GM19467 (cell line): ENCODE measurements around the gene THSD4.
"Not testable (repeated sequence)": the region's sequence is repeated elsewhere in the genome, so short reads cannot be mapped to it uniquely, and the experiment has no call there.

Source experiments
- ATAC-seq: cut with Tn5 transposase; IDR thresholded peaks from one replicate; pipeline ENCODE4 v1.9.1; 2021; ENCODE audit warnings: mild to moderate bottlenecking, moderate library complexity; ENCODE audit not compliant: unreplicated experiment

Gene THSD4

GRCh38 chr15:71701808-71702207 is 586.5 kb downstream of the THSD4 start:
- no peak for ATAC-seq

DNA sequence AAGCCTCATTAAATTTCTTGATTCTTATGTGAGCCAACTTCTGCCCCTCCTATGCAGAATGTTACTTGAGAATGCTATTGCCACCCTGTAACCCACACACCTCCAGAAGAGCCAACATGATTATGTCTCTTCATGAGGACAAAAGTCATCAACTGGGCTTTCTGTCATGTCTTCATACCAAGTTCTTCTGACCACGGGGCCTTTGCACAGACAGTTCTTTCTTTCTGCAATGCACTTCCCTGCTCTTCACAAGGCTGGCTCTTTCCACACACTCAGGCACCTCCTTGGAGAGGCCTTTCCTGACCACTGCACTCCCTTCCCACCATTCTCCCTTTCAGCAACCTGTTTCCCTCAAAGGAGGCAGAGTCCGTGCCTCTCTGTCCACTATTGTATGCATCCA is 587.2 kb downstream of the THSD4 start:
- ATAC-seq = no peak

DNA sequence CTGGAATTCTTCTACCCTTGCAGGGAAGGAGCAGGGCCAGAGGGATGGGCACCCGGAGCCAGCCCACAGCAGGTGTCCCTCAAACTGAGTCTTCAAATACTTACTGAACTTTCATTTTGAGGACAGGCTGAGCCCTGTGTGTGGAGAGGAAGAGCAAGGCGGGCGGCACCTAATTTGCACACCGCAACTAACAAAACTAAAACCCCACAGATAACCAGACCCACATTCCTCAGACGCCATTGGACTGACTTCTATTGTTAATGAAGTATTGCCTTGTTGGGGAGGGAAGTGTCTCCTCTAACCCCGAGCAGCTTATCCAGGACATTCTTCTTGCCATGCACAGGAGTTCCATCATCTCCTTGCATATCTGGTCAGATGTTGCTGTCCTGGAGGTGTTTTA is 589.9 kb downstream of the THSD4 start:
- ATAC-seq = no peak

DNA sequence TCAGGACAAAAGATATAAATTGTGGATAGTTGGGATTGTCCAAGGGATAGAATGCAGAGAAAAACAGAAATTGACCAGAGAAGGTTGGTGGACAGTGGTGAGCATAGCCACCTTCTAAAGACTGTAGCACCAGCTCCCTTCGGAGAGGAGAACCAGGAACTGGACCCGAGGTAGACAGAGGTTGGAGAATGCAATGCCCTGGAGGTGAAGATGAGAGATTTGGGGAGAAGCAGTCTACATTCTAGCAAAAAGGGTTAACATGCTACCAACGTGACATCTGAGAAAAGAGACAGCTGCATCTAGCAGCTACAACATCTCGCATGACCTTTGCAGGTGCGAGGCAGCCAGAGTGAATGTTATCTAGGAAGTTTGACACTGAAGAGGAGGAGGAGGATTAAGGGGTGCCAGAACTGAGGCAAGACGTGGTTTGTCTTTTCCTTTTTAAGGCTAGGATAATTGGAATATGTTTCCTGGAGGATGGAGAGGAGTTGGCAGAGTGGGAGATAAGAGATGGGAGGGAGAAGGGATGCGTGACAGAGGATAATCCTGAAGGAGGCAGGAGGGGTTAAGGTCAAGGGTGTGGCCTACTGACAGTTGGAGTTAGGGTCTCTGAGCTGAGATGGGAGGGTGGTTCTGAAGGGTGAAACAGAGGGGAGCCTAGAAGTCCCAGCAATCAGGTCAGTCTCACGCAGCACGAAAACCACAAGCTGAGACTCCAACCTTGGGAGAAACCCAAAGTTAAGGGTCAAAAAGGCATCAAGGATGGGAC is 591.4 kb downstream of the THSD4 start:
- ATAC-seq = no peak

DNA sequence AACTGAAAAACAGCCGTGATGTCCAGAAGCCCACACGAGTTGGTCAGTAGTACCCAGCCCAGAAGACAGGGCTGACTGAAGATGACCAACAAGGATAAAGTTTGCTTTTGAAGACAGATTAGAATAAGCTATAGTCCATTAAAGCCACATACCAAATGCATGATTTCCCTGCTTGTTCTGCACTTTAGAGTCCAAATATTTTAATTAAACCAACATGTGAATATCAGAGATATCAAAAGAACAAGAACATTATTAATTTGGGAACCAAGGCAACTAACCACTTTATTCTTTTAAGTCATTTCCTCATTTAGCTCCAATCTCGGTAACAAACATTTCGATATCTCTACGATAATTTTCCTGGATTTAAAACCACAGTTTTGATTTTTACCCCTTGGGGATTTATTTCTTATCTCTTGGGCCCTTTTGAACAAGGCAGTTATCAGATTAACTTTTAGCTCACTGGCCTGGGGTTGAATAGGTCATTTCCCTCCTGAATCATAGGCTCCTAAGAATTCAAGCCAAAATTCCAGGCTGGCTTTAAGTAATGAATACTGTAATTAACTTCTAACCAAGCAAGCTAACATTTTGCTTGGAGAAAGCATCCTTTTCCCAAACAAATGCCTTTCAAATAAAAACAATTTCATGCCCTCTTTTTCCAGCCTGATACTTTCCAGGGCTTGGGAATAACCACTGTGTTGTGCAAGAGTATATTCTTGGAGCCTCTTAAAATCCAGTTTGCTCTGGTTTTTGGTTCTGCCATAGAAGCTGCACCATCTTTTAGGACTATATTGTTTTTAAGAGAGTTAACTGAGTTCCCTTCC is 592.2 kb downstream of the THSD4 start:
- ATAC-seq = no peak

GRCh38 chr15:71708051-71708429 is 592.8 kb downstream of the THSD4 start:
- ATAC-seq = no peak

DNA sequence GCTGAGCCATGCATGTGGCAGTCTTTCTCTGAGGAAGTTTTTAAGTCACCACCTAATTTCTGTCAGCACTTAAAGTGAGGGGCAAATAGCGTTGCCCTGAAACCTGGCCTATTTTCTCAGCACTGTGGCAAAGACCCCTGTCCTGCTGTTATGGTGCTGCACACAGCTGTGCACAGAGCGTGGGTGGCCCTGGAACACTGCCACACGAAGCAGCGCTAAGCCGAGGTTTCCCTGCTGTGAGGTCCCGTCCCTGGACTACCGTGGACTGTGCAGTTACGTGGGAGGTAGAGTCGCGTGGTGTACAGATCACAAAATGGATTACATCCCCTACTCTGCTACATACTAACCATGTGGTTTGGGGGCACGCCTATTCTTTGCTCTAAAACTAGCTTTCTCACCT is 593.5 kb downstream of the THSD4 start:
- no peak for ATAC-seq

GRCh38 chr15:71709808-71710418 is 594.6 kb downstream of the THSD4 start:
- no peak for ATAC-seq

DNA sequence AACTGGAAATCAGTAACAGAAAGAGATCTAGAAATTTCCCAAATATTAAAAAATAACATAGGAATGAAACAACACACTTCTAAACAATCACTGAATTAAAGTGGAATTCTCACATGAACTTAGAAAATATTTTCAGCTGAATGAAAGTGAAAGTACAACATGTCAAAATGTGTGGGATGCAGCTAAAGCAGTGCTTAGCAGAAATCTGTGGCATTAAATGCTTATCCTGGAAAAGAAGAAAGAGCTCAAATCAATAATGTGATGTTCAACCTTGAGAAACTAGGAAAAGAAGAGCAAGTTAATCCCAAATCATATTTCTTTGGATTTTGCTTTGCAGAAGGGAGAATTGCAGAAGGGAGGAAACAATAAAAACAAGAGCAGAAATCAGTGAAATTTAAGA is 596.9 kb downstream of the THSD4 start:
- ATAC-seq = no peak

GRCh38 chr15:71713191-71713809 is 598.0 kb downstream of the THSD4 start:
- no peak for ATAC-seq

GRCh38 chr15:71715914-71716313 is 600.6 kb downstream of the THSD4 start:
- no peak for ATAC-seq

GRCh38 chr15:71716990-71717389 is 601.7 kb downstream of the THSD4 start:
- ATAC-seq = no peak

GRCh38 chr15:71718116-71718910 is 603.0 kb downstream of the THSD4 start:
- no peak for ATAC-seq

DNA sequence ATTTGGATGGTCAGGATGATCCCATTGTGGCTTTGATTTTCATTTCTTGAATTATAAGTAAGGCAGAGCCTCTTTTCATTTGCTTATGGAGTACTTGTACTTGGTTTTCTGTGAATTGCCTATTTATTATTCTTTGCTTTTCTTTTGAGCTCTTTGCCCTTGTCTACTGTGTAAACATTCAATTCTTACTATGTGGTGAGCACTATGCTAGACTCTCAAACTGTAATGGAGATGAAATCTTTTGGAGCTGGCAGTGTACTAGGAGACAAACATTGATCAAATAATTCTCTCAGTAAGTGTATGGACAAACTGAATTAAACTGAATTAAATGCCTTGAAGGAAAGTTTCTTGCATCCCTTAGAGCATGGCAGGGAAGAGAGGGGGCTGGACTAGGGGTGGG is 608.1 kb downstream of the THSD4 start:
- no peak for ATAC-seq

- not testable (repeated sequence) for ATAC-seq
Observed at GRCh38 chr15:71725207-71725955, 610.1 kb downstream of the THSD4 start.

DNA sequence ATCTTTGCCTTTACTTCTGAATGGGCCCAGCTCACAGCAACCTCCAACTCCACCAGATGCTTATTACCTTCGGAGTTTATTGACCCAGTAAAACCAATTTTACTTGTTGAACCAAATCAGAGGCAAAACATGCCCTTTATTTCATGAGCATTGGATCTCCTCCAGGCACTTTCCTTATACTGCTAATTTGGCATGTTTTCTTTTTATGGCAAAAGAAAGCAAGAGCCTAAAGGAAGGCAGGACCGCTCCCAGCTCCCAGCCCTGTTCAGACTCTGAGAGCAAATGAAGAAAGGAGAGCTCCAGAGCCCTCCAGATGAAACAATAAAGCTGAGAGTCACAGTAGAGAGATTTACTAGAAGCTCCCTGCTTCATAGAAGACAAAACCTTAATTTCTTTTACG is 613.6 kb downstream of the THSD4 start:
- no peak for ATAC-seq

GRCh38 chr15:71729319-71729718 is 614.0 kb downstream of the THSD4 start:
- no peak for ATAC-seq

DNA sequence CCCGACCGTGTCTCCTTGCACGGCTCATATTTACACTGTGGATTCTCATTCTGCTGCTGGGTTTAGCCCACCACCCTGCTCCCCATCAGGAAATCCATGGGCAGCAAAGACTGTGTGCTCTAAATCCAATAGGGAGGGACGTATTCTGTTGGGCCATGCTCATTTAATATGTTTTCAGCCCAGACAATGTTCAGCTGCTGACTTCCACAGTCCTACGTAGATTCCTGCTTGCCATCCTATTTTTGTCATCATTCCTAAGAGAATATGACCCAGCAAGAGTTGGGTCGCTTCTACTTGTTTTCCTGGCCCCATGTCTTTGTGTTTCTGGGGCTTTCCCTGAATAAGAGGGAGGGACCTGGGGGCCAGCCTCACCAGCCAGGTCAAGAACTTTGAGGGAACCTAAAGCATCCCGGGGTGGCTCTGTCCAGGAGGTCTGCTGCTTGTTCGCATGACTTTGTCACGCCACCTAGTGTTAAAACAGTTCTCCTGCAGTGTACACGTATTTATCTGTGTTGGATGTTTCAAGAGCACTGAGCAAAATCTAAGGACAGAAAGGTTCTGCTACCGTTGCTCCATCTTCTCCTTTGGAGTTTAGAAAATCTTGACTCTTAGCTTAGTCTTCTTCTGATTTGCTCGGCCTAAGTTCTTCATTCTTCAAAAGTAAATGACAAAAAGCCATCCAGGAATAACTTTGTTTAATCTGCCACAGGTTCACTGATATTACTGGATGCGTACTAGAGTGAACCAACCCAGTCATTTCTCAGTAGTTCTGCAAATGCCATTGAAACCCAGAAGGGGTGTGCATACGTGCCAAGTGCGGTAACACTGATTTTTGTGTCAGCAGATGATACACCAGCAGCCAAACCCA is 615.2 kb downstream of the THSD4 start:
- ATAC-seq = no peak

- ATAC-seq = no peak
Observed at GRCh38 chr15:71732636-71733035, 617.4 kb downstream of the THSD4 start.
